ENCODE measurements around the gene PCYT2.

PCYT2 gene

GRCh38 chr17:81912441-81913309 is 1.5 kb upstream of the PCYT2 start:
- DNase-seq = no peak

- no peak for DNase-seq
Observed at GRCh38 chr17:81911969-81912368, 770 bp upstream of the PCYT2 start.

DNA sequence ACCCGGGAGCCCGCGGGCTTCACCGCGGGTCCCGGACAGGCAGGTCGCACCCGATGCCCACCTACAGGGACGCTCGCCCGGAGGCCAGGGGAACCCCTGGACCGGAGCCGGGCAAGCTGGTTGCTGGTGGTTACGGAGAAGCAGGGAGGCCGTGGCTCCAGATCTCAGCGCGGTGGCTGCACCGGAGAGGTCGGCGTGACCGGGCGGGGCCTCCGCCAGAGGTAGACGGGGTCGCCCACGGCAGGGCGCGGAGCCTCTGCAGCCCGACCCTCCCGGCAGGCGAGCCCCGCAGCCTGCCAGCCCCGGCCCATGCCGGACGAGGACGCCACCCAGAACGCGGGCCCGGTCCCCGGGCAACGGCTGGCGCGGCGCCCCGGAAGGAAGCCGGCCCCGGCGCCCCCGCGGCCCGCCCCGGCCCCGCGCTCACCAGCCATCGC is 341 bp downstream of the PCYT2 start:
- no peak for DNase-seq

- DNase-seq = no peak
Observed at GRCh38 chr17:81909966-81910839, 996 bp downstream of the PCYT2 start.

GRCh38 chr17:81909231-81909630 is 2.0 kb downstream of the PCYT2 start:
- DNase-seq = no peak

DNA sequence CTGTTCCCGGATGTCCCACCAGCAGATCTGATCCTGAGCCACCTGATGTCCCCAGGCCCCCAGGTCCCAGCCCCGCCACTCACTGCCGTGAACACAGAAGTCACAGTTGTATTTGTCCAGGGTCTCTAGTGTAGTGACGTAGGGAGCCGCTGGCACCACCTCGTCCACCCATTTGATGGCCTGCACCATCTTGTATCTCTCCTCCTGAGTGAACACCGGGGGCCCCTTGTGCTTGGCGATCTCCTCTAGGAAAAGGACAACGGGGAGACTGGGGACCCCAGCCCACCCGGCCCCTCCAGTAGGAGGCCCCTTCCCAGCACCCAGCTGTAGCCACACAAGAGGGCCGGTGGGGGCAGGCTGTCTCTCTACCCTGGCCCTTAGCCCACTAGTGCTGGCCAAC is 2.4 kb downstream of the PCYT2 start:
- no peak for DNase-seq

DNA sequence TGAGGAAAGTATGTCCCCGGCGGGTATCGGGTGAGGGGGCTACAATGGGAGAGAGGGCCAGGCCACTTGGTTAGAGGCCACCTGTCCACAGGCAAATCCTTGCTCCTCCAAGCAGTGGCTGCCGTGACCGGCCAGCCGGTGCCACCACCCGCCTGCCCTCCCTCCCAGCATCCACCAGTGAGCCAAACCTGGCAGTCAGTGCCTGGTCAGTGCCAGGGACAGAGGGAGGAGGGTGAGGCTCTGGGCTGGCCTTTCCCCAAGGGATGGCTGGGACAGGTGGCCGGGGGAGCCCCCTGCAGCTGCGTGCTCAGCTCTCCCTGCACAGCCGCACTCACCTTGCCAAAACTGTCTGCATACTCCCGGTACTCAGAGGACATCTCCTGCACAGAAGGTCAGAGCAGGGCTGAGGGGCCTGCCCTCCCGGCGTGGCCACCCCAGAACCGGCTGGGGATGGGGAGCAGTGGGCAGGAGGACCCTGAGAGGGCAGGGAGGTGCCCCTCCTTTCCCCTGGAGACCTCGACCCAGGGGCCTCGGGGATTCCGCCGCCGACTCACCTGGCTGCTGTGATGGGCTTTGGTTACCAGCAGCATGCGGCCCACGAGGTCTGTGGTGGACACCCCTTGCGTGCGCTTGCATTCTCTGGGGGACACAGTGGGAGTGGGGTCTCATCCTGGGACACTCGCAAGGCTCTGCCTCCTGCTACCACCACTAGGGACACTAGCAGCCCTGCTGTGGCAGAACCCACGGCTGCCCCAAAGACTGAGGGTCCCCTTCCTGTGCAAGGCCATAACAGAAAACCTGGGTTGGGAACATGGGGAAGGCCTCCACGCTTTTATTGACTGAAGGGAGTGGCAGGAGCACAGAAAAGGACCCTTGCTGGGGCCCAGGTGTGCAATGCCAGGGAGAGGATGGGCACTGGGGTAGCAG is 3.7 kb downstream of the PCYT2 start:
- no peak for DNase-seq

DNA sequence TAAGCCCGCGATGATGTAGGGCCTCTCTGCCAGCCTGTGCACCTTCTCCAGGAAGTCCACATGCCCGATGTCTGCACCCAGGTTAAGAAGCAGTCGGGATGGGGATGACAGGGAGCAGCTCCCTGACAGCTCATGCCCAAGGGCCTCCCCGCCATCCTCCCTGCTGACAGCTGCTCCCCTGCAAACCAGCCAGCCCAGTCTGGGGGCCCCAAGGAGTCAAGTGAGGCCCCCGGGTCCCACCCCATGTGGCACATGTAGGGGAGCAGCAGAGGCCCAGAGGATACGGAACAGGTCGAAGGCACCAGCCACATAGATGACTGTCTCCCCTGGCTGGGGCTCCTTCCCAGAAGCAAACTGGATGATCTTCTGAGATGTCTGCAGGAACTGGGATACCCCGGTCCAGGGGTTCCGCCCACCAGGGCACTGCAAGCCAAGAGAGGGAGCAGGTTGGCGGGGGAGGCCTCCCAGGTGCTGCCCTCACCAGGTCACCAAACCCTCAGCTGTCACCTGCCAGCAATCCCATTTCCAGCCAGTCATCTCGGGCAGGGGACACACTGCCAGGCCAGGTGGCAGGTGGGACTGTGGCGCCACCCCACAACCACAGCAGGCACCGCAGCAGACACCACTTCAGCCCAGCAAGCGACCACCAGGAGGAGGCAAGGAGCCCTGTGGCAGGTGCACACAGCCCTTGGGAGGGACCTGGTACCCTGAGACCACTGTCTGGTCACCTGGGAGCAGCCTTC is 4.6 kb downstream of the PCYT2 start:
- no peak for DNase-seq

DNA sequence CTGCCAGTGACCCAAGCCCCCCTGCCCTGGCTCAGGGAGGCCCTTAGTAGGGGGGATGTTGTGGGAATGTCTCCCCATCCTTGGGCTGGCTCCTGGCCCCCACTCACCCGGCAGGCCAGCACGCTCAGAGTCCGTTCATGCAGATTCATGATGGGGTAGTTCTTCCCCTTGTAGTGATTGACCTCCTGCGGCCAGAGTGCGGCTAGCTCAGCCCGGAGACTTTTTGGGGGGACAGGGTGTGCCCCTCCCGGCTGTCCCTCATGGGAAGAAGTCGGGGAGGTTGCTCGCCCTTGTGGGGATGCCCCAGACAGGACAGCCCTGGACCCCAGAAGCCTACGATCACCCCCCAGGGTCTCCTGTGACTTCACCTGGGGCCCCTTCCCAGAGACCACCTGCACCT is 5.2 kb downstream of the PCYT2 start:
- DNase-seq = no peak

GRCh38 chr17:81905424-81905875 is 5.7 kb downstream of the PCYT2 start:
- no peak for DNase-seq

- DNase-seq = no peak
Observed at GRCh38 chr17:81904600-81905423, 6.4 kb downstream of the PCYT2 start.

DNA sequence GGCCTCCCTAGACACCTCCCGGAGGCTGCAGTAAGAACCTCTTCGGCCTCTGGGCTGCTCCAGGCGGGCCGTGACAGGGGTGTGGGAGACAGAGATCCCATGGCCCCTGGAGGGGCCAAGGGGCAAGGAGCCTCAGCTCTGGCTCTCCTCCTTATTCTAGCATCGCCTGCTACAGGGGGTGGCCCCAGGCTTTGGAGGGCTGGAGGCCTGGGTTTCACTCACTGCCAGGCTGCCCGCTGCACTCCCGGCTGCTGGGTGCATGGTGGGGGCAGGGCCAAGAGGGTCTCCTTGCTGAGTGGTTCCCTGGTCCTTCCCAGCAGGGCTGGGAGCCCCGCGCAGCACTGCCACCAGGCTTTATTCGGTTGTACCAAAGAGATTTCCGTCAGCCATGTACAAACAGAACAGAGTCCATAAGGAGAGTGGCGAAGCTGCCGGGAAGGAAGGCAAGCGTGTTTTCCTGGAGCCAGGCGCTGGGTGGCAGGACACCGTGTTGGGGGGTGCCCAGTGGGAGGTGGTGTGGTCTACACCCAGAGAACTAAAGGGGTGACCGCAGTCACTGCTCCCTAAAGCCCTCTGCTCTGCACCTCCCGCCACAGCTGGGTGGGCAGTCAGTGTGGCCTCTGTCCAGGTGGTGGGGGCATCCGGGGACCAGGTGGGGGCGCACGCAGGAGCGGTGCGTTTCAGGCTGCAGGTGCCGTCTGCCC is 7.2 kb downstream of the PCYT2 start:
- no peak for DNase-seq

DNA sequence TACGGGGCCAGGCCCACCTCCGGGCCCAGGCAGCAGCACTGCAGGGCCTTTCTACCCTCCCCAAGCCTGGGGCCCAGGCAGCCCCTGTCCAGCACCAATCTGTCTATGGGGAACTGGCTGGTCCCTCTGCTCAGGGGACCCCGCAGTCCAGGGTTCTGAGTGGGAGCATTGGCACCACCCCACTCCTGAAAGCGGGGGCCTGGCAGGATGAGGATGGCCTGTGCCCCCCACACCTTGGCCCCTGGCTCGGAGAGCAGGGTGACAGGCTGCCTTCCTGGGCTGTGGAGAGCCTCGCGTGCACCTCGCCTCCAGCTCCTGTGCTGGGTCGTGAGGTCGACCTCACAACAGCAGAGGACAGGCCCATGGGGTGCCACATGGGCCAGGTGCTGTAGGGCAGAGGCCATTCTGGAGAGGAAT is 7.8 kb downstream of the PCYT2 start:
- DNase-seq = no peak

- DNase-seq = no peak
Observed at GRCh38 chr17:81902653-81903414, 8.4 kb downstream of the PCYT2 start.

- DNase-seq = no peak
Observed at GRCh38 chr17:81902023-81902652, 9.1 kb downstream of the PCYT2 start, which contains the start of gene NPB. Gene NPB, plus strand, starts transcription at chr17:81902238. Its CDS starts 40 bp downstream, at chr17:81902278.

DNA sequence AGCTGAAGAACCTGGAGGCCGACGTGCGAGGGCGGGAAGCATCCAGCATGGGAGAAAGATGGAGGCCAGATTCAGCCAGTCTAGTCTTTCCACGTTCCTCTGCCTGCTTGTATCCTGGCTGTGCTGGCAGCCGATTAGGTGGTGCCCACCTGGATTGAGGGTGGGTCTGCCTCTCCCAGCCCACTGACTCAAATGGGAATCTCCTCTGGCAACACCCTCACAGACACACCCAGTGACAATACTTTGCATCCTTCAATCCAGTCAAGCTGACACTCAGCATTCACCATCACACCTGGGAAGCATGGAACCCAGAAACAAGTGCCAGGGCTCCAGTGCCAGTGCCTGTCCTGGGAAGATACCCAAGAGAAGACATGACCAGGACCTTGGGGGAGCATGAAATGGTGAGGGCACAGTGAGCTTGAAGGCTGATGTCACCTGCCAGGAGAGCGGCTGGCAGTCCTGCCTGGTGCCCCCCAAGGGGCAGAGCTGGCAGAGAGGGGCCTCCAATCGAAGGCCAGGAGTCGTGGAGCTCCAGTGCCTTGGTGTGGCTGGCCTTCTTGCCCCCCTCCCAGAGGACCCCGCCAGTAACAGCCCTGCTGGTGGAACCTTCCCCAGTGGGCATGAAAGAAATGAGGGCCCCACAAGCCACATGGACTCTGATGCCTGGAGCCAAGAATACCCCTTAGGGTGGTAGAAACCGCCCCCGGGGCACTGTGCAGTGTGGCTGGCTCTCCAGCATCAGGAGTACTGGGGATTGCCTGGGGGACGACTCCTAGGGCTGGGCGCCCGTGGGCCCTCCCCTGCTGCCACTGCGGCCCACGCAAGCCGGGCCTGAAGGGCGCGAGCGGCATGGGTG is 9.8 kb downstream of the PCYT2 start:
- no peak for DNase-seq

DNA sequence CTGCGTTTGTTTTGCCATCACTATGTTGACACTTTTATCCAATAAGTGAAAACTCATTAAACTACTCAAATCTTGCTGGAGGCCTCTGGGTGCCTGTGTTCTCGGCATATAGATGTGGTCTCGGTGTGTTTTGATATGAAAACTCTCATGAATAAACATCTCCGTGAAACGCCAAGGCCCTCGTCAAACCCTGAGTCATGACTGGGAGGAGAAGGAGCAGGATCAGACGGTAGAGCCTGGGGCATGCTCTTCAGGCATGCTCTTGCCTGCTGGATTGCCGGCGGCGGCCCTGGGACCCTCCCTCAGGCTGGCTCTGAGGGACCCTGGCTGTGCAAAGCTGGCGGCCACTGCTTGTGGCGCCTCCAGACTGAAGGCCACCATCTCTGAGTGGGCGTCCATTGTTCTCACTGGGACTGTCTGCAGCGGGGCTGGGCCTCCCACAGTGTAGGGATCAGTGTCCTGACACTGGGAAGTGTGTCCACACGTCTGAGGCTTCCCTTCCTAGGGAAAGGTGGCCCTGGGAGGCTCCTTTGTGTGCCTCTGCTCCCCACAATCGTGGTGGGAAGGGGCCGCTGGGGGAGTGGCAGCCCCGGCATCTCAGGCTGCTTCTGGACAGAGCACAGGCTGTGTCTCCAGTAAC is 10.9 kb downstream of the PCYT2 start:
- DNase-seq = no peak
